Mucosa of stomach (tissue), 1 donor: ENCODE results near the gene BCL2.

Source experiments
- H3K27me3 ChIP-seq: one replicate; pipeline ENCODE4 v1.7.0; 2013; ENCODE audit warnings: mild to moderate bottlenecking, low read length; ENCODE audit not compliant: control insufficient read depth, insufficient read depth
- H3K36me3 ChIP-seq: one replicate; pipeline ENCODE4 v1.7.0; 2013; ENCODE audit warnings: low read length; ENCODE audit not compliant: control insufficient read depth, insufficient read depth
- H3K4me1 ChIP-seq: one replicate; pipeline ENCODE4 v1.7.0; 2013; ENCODE audit warnings: mild to moderate bottlenecking, low read length; ENCODE audit not compliant: control insufficient read depth, insufficient read depth
- H3K4me3 ChIP-seq: one replicate; pipeline ENCODE4 v1.7.0; 2013; ENCODE audit warnings: low read length
- H3K9ac ChIP-seq: one replicate; pipeline ENCODE4 v1.7.0; 2013; ENCODE audit warnings: mild to moderate bottlenecking, low read length, moderate library complexity
- H3K9me3 ChIP-seq: one replicate; pipeline ENCODE4 v1.7.0; 2013; ENCODE audit warnings: mild to moderate bottlenecking, low read length, moderate library complexity; ENCODE audit not compliant: control insufficient read depth
- donor health status: Pancreatic carcinoma.

The BCL2 gene

GRCh38 chr18:63301434-63301833 lies 18.1 kb downstream of the BCL2 start:
- no peaks in the 10 kb centered on the region for H3K9me3 ChIP-seq
- no peaks in the 10 kb centered on the region for H3K4me1 ChIP-seq
- no peaks in the 10 kb centered on the region for H3K36me3 ChIP-seq
- H3K27me3 ChIP-seq = no peaks in the 10 kb centered on the region
- H3K4me3 ChIP-seq = no peak overlapping the region
- H3K9ac ChIP-seq = no peak overlapping the region

GRCh38 chr18:63299837-63300745 lies 19.5 kb downstream of the BCL2 start:
- Histone ChIP-seq H3K4me1 (no peaks in the 10 kb centered on the region), H3K27me3 (no peaks in the 10 kb centered on the region), H3K9ac (no peak overlapping the region)

GRCh38 chr18:63298400-63299365 lies 20.9 kb downstream of the BCL2 start:
- H3K9ac ChIP-seq = no peak overlapping the region
- no peaks in the 10 kb centered on the region for H3K9me3 ChIP-seq
- H3K27me3 ChIP-seq = no peaks in the 10 kb centered on the region
- no peaks in the 10 kb centered on the region for H3K4me1 ChIP-seq
- no peaks in the 10 kb centered on the region for H3K36me3 ChIP-seq
- no peak overlapping the region for H3K4me3 ChIP-seq

More at GRCh38 chr18:63299837-63300745, 19.5 kb downstream of the BCL2 start:
- no peak overlapping the region for H3K4me3 ChIP-seq
- no peaks in the 10 kb centered on the region for H3K9me3 ChIP-seq
- H3K36me3 ChIP-seq = no peaks in the 10 kb centered on the region

- H3K9ac ChIP-seq = no peak overlapping the region
- no peaks in the 10 kb centered on the region for H3K27me3 ChIP-seq
- H3K4me1 ChIP-seq = no peaks in the 10 kb centered on the region
- no peaks in the 10 kb centered on the region for H3K9me3 ChIP-seq
- no peaks in the 10 kb centered on the region for H3K36me3 ChIP-seq
- no peak overlapping the region for H3K4me3 ChIP-seq
Measured at GRCh38 chr18:63297687-63298399, 21.7 kb downstream of the BCL2 start.

GRCh38 chr18:63293935-63294334 lies 25.6 kb downstream of the BCL2 start:
- Histone ChIP-seq H3K36me3 (no peaks in the 10 kb centered on the region), H3K27me3 (no peaks in the 10 kb centered on the region), H3K4me3 (no peak overlapping the region), H3K4me1 (no peaks in the 10 kb centered on the region), H3K9me3 (no peaks in the 10 kb centered on the region), H3K9ac (no peak overlapping the region)

- Histone ChIP-seq H3K9me3 (no peaks in the 10 kb centered on the region), H3K4me3 (no peak overlapping the region), H3K36me3 (no peaks in the 10 kb centered on the region), H3K9ac (no peak overlapping the region), H3K4me1 (no peaks in the 10 kb centered on the region), H3K27me3 (no peaks in the 10 kb centered on the region)
Measured at GRCh38 chr18:63292831-63293683, 26.5 kb downstream of the BCL2 start.

- Histone ChIP-seq H3K27me3 (no peaks in the 10 kb centered on the region), H3K36me3 (no peaks in the 10 kb centered on the region), H3K9ac (no peak overlapping the region), H3K4me3 (no peak overlapping the region), H3K9me3 (no peaks in the 10 kb centered on the region), H3K4me1 (no peaks in the 10 kb centered on the region)
Measured at GRCh38 chr18:63291278-63291677, 28.3 kb downstream of the BCL2 start.

- Histone ChIP-seq H3K9me3 (no peaks in the 10 kb centered on the region), H3K4me1 (no peaks in the 10 kb centered on the region), H3K27me3 (no peaks in the 10 kb centered on the region), H3K36me3 (no peaks in the 10 kb centered on the region), H3K9ac (no peak overlapping the region), H3K4me3 (no peak overlapping the region)
Measured at GRCh38 chr18:63290821-63291200, 28.8 kb downstream of the BCL2 start.

GRCh38 chr18:63290166-63290820 lies 29.3 kb downstream of the BCL2 start:
- H3K4me3 ChIP-seq = no peak overlapping the region
- H3K4me1 ChIP-seq = no peaks in the 10 kb centered on the region
- H3K9ac ChIP-seq = no peak overlapping the region
- no peaks in the 10 kb centered on the region for H3K36me3 ChIP-seq
- H3K9me3 ChIP-seq = no peaks in the 10 kb centered on the region
- no peaks in the 10 kb centered on the region for H3K27me3 ChIP-seq

GRCh38 chr18:63288311-63288710 lies 31.3 kb downstream of the BCL2 start:
- no peak overlapping the region for H3K9ac ChIP-seq
- no peak overlapping the region for H3K4me3 ChIP-seq
- no peaks in the 10 kb centered on the region for H3K4me1 ChIP-seq
- no peaks in the 10 kb centered on the region for H3K27me3 ChIP-seq
- no peaks in the 10 kb centered on the region for H3K9me3 ChIP-seq
- no peaks in the 10 kb centered on the region for H3K36me3 ChIP-seq
